LNCaP clone FGC (cell line): ENCODE results near the gene TWSG1.

ENCODE experiments used
- DNase-seq: peaks from one replicate; pipeline ENCODE4 v3.0.0-alpha.2; 2011; ENCODE audit warnings: low read depth
- H3K4me3 ChIP-seq: 2 replicates; pipeline ENCODE4 v1.5.1; 2011; ENCODE audit warnings: mild to moderate bottlenecking, low read depth, low read length, control low read depth
- CTCF ChIP-seq: IDR thresholded peaks from 2 replicates; pipeline ENCODE4 v1.5.1; 2012; ENCODE audit warnings: mild to moderate bottlenecking; ENCODE audit not compliant: control insufficient read depth, insufficient read depth; ENCODE audit errors: extremely low read depth

Gene TWSG1

GRCh38 chr18:9334329-9334972 is at the start of gene TWSG1:
Gene TWSG1, plus strand, starts transcription at chr18:9334773. Its CDS starts 2,457 bp downstream, at chr18:9337230.
- H3K4me3 ChIP-seq, result peak within 1 kb of the TSS; percentile 60
- peak; percentile 54 for DNase-seq
- TF ChIP-seq CTCF, result peak; percentile 59

GRCh38 chr18:9285604-9286003 is 49.0 kb upstream of the TWSG1 start:
- TF ChIP-seq CTCF, result no peak
- H3K4me3 ChIP-seq, result no peak overlapping the region
- DNase-seq, result no peak

GRCh38 chr18:9287036-9287435 is 47.5 kb upstream of the TWSG1 start:
- no peak for DNase-seq
- H3K4me3 ChIP-seq, result no peak overlapping the region
- TF ChIP-seq CTCF, result no peak

- no peak for DNase-seq
- no peak for TF ChIP-seq CTCF
- no peak overlapping the region for H3K4me3 ChIP-seq
These were observed 44.9 kb upstream of the TWSG1 start for GRCh38 chr18:9289698-9290097.

GRCh38 chr18:9290156-9290555 is 44.4 kb upstream of the TWSG1 start:
- TF ChIP-seq CTCF, result no peak
- no peak for DNase-seq
- H3K4me3 ChIP-seq, result no peak overlapping the region

GRCh38 chr18:9292047-9292446 is 42.5 kb upstream of the TWSG1 start:
- DNase-seq, result no peak
- TF ChIP-seq CTCF, result no peak
- H3K4me3 ChIP-seq, result no peak overlapping the region

GRCh38 chr18:9293948-9294347 is 40.6 kb upstream of the TWSG1 start:
- DNase-seq, result no peak
- H3K4me3 ChIP-seq, result no peak overlapping the region
- no peak for TF ChIP-seq CTCF
